Measurements from ENCODE around the gene AGBL1. TPM values are rescaled to one million over a fixed set of nuclear protein-coding genes. Genes with fewer than 3 reads are reported as not detected.

Gene AGBL1
- not detected in 2 replicates for total RNA-seq

DNA sequence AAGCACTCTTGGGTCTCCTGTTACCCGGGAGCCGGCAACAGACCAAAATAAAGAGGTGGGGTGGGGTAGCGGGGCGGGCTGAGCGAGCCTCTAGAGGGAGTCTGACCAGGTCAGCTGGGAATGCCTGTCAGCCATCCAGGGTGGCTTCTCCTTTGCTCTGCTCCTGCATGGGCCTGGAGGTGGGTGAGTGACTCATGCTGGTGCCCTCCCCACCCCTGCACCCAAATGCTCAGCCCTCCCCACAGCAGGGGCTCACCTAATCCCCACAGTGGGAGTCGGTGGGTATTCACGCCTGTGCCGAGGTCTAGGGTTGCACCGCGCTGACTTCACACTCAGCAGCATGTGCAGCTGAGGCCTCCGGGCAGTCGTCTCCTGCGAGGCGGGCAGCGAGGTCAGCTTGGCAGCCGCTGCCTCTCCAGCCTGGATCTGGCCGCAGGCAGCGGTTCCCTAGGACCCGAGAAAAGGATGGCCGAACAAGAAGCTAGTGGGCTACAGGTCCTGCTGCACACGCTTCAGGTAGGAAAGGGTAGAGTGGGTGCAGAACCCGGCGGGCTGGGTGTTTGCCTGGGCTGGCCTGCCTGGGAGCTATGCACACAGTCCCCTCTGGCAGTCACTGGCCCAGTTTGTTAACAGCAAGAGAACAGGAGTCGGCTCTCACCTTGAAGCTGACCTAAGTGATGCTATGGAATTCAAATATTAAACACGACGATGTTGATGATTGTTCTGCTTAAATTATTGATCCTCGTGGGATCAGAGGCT lies at the start of gene AGBL1:
Gene AGBL1 (plus strand): TSS at position 364 of the 759 bp plus-strand sequence.

Small RNA genes lying within 50 kb of the gene (small RNA-seq; reads per million reads assigned to genes)
- gene RF00284 (not detected), gene RNA5SP400 (not detected)

Data from subcutaneous preadipocyte (primary cell).